ENCODE data around the gene INVS.

DNA sequence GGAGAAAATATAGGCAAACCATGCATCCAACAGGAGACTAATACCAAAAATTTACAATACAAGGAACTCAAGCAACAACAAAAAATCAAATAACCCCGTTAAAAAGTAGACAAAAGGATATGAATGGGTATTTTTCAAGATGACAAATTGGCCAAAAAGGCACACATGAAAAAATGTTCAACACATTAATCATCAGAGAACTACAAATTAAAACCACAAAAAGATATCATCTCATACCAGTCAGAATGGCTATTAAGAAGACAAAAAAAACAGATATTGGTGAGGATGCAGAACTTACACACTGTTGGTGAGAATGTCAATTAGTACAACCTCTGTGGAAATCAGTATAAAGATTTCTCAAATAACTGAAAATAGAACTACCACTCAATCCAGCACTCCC is 218.7 kb downstream of the INVS start:
- TF ChIP-seq, protein P1, sequence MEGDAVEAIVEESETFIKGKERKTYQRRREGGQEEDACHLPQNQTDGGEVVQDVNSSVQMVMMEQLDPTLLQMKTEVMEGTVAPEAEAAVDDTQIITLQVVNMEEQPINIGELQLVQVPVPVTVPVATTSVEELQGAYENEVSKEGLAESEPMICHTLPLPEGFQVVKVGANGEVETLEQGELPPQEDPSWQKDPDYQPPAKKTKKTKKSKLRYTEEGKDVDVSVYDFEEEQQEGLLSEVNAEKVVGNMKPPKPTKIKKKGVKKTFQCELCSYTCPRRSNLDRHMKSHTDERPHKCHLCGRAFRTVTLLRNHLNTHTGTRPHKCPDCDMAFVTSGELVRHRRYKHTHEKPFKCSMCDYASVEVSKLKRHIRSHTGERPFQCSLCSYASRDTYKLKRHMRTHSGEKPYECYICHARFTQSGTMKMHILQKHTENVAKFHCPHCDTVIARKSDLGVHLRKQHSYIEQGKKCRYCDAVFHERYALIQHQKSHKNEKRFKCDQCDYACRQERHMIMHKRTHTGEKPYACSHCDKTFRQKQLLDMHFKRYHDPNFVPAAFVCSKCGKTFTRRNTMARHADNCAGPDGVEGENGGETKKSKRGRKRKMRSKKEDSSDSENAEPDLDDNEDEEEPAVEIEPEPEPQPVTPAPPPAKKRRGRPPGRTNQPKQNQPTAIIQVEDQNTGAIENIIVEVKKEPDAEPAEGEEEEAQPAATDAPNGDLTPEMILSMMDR (IDR thresholded peaks at IDR 0.05): no peak
- TF ChIP-seq EZH2 (IDR thresholded peaks at IDR 0.05; ENCODE audit: borderline replicate concordance, insufficient read depth, low read depth, low read length, poor library complexity, severe bottlenecking): no peak
